IgD-negative memory B cell (primary cell): ENCODE measurements around the gene WWOX. TPM values are rescaled to one million over a fixed set of nuclear protein-coding genes. Genes with fewer than 3 reads are reported as not detected.
A peak's percentile ranks its signal among the peaks of the same experiment; 100 is the strongest.

Experiments used
- H3K27ac Mint-ChIP-seq, 3 donors: one replicate each; pipeline ENCODE4 v1.8.0; 2020 to 2022; ENCODE audit warnings: mild to moderate bottlenecking in 3 of 3, mixed read lengths in 3 of 3, moderate library complexity in 1 of 3
- H3K27me3 Mint-ChIP-seq: one replicate; pipeline ENCODE4 v1.8.0; 2021; ENCODE audit warnings: mixed read lengths
- H3K36me3 Mint-ChIP-seq: one replicate; pipeline ENCODE4 v1.8.0; 2020; ENCODE audit warnings: mild to moderate bottlenecking, mixed read lengths
- H3K4me1 Mint-ChIP-seq, 3 donors: one replicate each; pipeline ENCODE4 v1.8.0; 2020 to 2022; ENCODE audit warnings: mixed read lengths in 3 of 3, mild to moderate bottlenecking in 1 of 3
- H3K4me3 Mint-ChIP-seq, 4 donors: one replicate each; pipeline ENCODE4 v1.8.0; 2020 to 2022; ENCODE audit warnings: mild to moderate bottlenecking in 4 of 4, mixed read lengths in 4 of 4, moderate library complexity in 3 of 4
- H3K9me3 Mint-ChIP-seq, 3 donors: one replicate each; pipeline ENCODE4 v1.8.0; 2020 to 2021; ENCODE audit warnings: mixed read lengths in 3 of 3, mild to moderate bottlenecking in 1 of 3
- polyA plus RNA-seq: library from polyadenylated mRNA; unstranded; fragments of 300-500 nt; fragmentation: Illumina TruSeq; gene quantifications from one replicate; pipeline ENCODE4 v1.2.3, GENCODE V29; 2021

Gene WWOX
- polyA plus RNA-seq, 1 donor from 2014 or later: 12.2 TPM

GRCh38 chr16:78932355-78932943 is 833.0 kb downstream of the WWOX start:
- peaks cover 2% of the 10 kb centered on the region for H3K36me3 Mint-ChIP-seq
- H3K27me3 Mint-ChIP-seq: no peaks in the 10 kb centered on the region
- H3K27ac Mint-ChIP-seq: no peak overlapping the region
- H3K4me1 Mint-ChIP-seq: peaks cover 0 to 1% (median 0%) of the 10 kb centered on the region in 3 donors
- H3K9me3 Mint-ChIP-seq: peaks cover 0 to 2% (median 0%) of the 10 kb centered on the region in 3 donors
- no peak overlapping the region for H3K4me3 Mint-ChIP-seq

GRCh38 chr16:78936060-78936459 is 836.6 kb downstream of the WWOX start:
- H3K4me3 Mint-ChIP-seq: no peak overlapping the region
- H3K9me3 Mint-ChIP-seq: peaks cover 0 to 2% (median 0%) of the 10 kb centered on the region in 3 donors
- H3K27me3 Mint-ChIP-seq: peaks cover 2% of the 10 kb centered on the region
- H3K4me1 Mint-ChIP-seq: peaks cover 9 to 20% (median 10%) of the 10 kb centered on the region in 3 donors
- peaks cover 2% of the 10 kb centered on the region for H3K36me3 Mint-ChIP-seq
- peak overlapping the region in 1 of 3 donors; percentile 68 for H3K27ac Mint-ChIP-seq

- peaks cover 2% of the 10 kb centered on the region for H3K36me3 Mint-ChIP-seq
- H3K9me3 Mint-ChIP-seq: peaks cover 0 to 2% (median 0%) of the 10 kb centered on the region in 3 donors
- H3K27ac Mint-ChIP-seq: peak overlapping the region in 1 of 3 donors; percentile 20
- peaks cover 12 to 32% (median 12%) of the 10 kb centered on the region in 3 donors for H3K4me1 Mint-ChIP-seq
- H3K4me3 Mint-ChIP-seq: peak overlapping the region in 1 of 4 donors; percentile 18
- H3K27me3 Mint-ChIP-seq: peaks cover 10% of the 10 kb centered on the region
These were observed 840.1 kb downstream of the WWOX start for GRCh38 chr16:78939597-78939996.

GRCh38 chr16:78942625-78943245 is 843.3 kb downstream of the WWOX start:
- H3K27me3 Mint-ChIP-seq: peaks cover 10% of the 10 kb centered on the region

GRCh38 chr16:78945336-78945735 is 845.9 kb downstream of the WWOX start:
- Mint-ChIP-seq H3K4me3 (no peak overlapping the region), H3K9me3 (peaks cover 0 to 4% (median 0%) of the 10 kb centered on the region in 3 donors), H3K27me3 (peaks cover 12% of the 10 kb centered on the region), H3K4me1 (peaks cover 6 to 15% (median 8%) of the 10 kb centered on the region in 3 donors), H3K27ac (no peak overlapping the region), H3K36me3 (no peaks in the 10 kb centered on the region)

More at GRCh38 chr16:78942625-78943245, 843.3 kb downstream of the WWOX start:
- Mint-ChIP-seq H3K27ac (no peak overlapping the region), H3K4me1 (peaks cover 12 to 32% (median 15%) of the 10 kb centered on the region in 3 donors), H3K36me3 (no peaks in the 10 kb centered on the region), H3K4me3 (no peak overlapping the region), H3K9me3 (no peaks in the 10 kb centered on the region)

GRCh38 chr16:78946556-78946955 is 847.1 kb downstream of the WWOX start:
- Mint-ChIP-seq H3K9me3 (peaks cover 0 to 4% (median 0%) of the 10 kb centered on the region in 3 donors), H3K36me3 (no peaks in the 10 kb centered on the region), H3K4me3 (no peak overlapping the region), H3K4me1 (peaks cover 3 to 12% (median 6%) of the 10 kb centered on the region in 3 donors), H3K27ac (no peak overlapping the region), H3K27me3 (peaks cover 7% of the 10 kb centered on the region)

- H3K36me3 Mint-ChIP-seq: no peaks in the 10 kb centered on the region
- H3K4me3 Mint-ChIP-seq: no peak overlapping the region
- peaks cover 0 to 4% (median 0%) of the 10 kb centered on the region in 3 donors for H3K9me3 Mint-ChIP-seq
- H3K27ac Mint-ChIP-seq: no peak overlapping the region
- no peaks in the 10 kb centered on the region for H3K4me1 Mint-ChIP-seq
- peaks cover 2% of the 10 kb centered on the region for H3K27me3 Mint-ChIP-seq
These were observed 851.3 kb downstream of the WWOX start for GRCh38 chr16:78950768-78951167.

- no peak overlapping the region for H3K27ac Mint-ChIP-seq
- no peaks in the 10 kb centered on the region for H3K36me3 Mint-ChIP-seq
- peaks cover 2% of the 10 kb centered on the region for H3K27me3 Mint-ChIP-seq
- no peak overlapping the region for H3K4me3 Mint-ChIP-seq
- no peaks in the 10 kb centered on the region for H3K4me1 Mint-ChIP-seq
- peaks cover 0 to 4% (median 0%) of the 10 kb centered on the region in 3 donors for H3K9me3 Mint-ChIP-seq
These were observed 853.2 kb downstream of the WWOX start for GRCh38 chr16:78952630-78953029.

GRCh38 chr16:78953526-78953925 is 854.1 kb downstream of the WWOX start:
- no peak overlapping the region for H3K4me3 Mint-ChIP-seq
- H3K4me1 Mint-ChIP-seq: no peaks in the 10 kb centered on the region
- H3K36me3 Mint-ChIP-seq: no peaks in the 10 kb centered on the region
- no peak overlapping the region for H3K27ac Mint-ChIP-seq
- peaks cover 0 to 4% (median 0%) of the 10 kb centered on the region in 3 donors for H3K9me3 Mint-ChIP-seq
- H3K27me3 Mint-ChIP-seq: peaks cover 2% of the 10 kb centered on the region

GRCh38 chr16:78955206-78955605 is 855.8 kb downstream of the WWOX start:
- Mint-ChIP-seq H3K27ac (no peak overlapping the region), H3K27me3 (no peaks in the 10 kb centered on the region), H3K4me1 (no peaks in the 10 kb centered on the region), H3K36me3 (no peaks in the 10 kb centered on the region), H3K4me3 (no peak overlapping the region), H3K9me3 (peaks cover 0 to 4% (median 1%) of the 10 kb centered on the region in 3 donors)

GRCh38 chr16:78956859-78957258 is 857.4 kb downstream of the WWOX start:
- no peak overlapping the region for H3K27ac Mint-ChIP-seq
- peaks cover 6 to 16% (median 14%) of the 10 kb centered on the region in 3 donors for H3K4me1 Mint-ChIP-seq
- peaks cover 0 to 4% (median 1%) of the 10 kb centered on the region in 3 donors for H3K9me3 Mint-ChIP-seq
- H3K36me3 Mint-ChIP-seq: no peaks in the 10 kb centered on the region
- peaks cover 1% of the 10 kb centered on the region for H3K27me3 Mint-ChIP-seq
- H3K4me3 Mint-ChIP-seq: no peak overlapping the region

- Mint-ChIP-seq H3K27me3 (peaks cover 1% of the 10 kb centered on the region), H3K9me3 (peaks cover 0 to 4% (median 1%) of the 10 kb centered on the region in 3 donors), H3K36me3 (no peaks in the 10 kb centered on the region), H3K4me3 (no peak overlapping the region), H3K4me1 (peaks cover 11 to 22% (median 17%) of the 10 kb centered on the region in 3 donors), H3K27ac (no peak overlapping the region)
These were observed 858.1 kb downstream of the WWOX start for GRCh38 chr16:78957317-78958100.

- Mint-ChIP-seq H3K9me3 (peaks cover 0 to 10% (median 4%) of the 10 kb centered on the region in 3 donors), H3K36me3 (peaks cover 5% of the 10 kb centered on the region), H3K27ac (peak overlapping the region in 2 of 3 donors; percentile 2 to 34), H3K4me3 (peak overlapping the region in 3 of 4 donors; percentile 31 to 82 (median 72)), H3K27me3 (peaks cover 1% of the 10 kb centered on the region), H3K4me1 (peaks cover 18 to 35% (median 23%) of the 10 kb centered on the region in 3 donors)
These were observed 862.0 kb downstream of the WWOX start for GRCh38 chr16:78961464-78961863.

GRCh38 chr16:78962457-78962929 is 863.0 kb downstream of the WWOX start:
- peak overlapping the region in 2 of 4 donors; percentile 5 to 61 for H3K4me3 Mint-ChIP-seq
- H3K36me3 Mint-ChIP-seq: peaks cover 5% of the 10 kb centered on the region
- peaks cover 18 to 37% (median 23%) of the 10 kb centered on the region in 3 donors for H3K4me1 Mint-ChIP-seq
- H3K27me3 Mint-ChIP-seq: peaks cover 2% of the 10 kb centered on the region
- H3K27ac Mint-ChIP-seq: peak overlapping the region in 1 of 3 donors; percentile 7
- H3K9me3 Mint-ChIP-seq: peaks cover 0 to 10% (median 4%) of the 10 kb centered on the region in 3 donors

- H3K4me3 Mint-ChIP-seq: no peak overlapping the region
These were observed 868.5 kb downstream of the WWOX start for GRCh38 chr16:78967948-78968347.

More at GRCh38 chr16:78967948-78968347, 868.5 kb downstream of the WWOX start:
- Mint-ChIP-seq H3K27me3 (peaks cover 6% of the 10 kb centered on the region), H3K36me3 (peaks cover 5% of the 10 kb centered on the region), H3K27ac (no peak overlapping the region), H3K4me1 (peaks cover 1 to 11% (median 3%) of the 10 kb centered on the region in 3 donors), H3K9me3 (peaks cover 0 to 6% (median 3%) of the 10 kb centered on the region in 3 donors)
